Measurements from ENCODE around the gene PCNA.

PCNA gene

DNA sequence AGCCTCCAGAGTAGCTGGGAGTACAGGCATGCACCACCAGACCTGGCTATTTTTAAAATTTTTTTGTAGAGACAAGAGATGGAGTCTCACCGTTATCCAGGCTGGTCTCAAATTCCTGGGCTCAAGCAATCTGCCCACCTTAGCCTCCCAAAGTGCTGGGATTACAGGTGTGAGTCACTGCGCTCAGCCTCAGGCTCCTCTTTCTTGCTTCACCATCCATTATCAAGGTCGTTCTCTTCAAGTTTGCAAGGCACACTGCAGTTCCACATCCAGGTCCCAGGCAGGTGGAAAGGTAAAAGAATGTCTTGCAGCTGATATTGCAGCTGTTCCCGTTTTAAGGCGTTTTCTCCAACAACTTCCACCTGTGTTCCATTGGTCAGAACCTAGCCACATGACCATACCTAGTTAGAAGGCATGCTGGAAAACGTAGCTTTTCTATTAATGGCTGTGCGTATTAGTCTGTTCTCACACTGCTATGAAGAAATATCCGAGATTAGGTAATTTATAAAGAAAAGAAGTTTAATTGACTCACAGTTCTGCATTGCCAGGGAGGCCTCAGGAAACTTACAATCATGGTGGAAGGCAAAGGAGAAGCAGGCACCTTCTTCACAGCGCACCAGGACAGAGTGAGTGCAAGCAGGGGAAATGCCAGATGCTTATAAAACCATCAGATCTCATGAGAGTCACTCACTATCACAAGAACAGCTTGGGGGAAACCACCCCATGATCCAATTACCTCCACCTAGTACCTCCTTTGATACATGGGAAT is 51.7 kb downstream of the PCNA start:
- no peak for TF ChIP-seq CTCF (IDR thresholded peaks at IDR 0.05; ENCODE audit: insufficient read depth, low read depth, low read length, missing control alignments)
- H3K4me3 ChIP-seq (ENCODE audit: low read length): no peak overlapping the region
- DNase-seq (ENCODE audit: low read depth): peak; percentile 37

GRCh38 chr20:5065879-5066383 is 53.8 kb downstream of the PCNA start:
- peak; percentile 99 for DNase-seq (ENCODE audit: low read depth)
- H3K4me3 ChIP-seq (ENCODE audit: low read length): no peak overlapping the region
- no peak for TF ChIP-seq CTCF (IDR thresholded peaks at IDR 0.05; ENCODE audit: insufficient read depth, low read depth, low read length, missing control alignments)

DNA sequence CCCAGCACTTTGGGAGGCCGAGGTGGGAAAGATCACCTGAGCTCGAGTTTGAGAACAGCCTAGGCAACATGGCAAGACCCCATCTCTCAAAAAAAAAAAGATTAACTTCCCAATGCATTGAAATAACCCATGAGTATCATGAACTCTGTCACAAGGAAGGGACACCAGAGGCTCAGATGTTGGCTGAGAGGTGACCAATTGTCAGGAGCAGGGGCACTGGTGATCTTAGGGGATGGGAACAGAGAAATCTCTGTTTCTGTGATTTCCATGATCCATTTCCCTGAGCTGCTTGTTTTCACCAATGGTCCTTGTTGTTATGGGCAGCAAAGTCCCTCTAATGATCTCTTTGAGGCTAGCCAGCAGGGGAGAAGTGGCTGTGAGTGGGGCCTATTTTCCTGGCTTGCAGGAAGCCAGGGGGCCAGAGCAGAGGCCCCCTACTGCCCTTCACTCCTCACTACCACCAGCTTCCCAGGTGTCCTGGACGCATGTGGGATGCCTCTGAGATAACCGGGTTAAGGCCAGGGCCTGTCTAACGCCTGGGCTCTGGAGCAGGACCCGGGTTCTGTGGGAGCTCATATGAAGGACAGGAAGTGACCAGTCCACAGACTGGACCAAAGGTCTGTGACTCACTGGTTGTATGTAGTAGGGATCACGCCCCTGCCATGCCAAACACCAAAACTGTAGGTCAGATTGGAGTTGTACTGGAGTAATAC is 54.4 kb downstream of the PCNA start:
- no peak for DNase-seq (ENCODE audit: low read depth)
- no peak for TF ChIP-seq CTCF (IDR thresholded peaks at IDR 0.05; ENCODE audit: insufficient read depth, low read depth, low read length, missing control alignments)
- H3K4me3 ChIP-seq (ENCODE audit: low read length): no peak overlapping the region

All from epithelial cell of esophagus (primary cell).